ENCODE data around the gene DIAPH3.
A peak's percentile ranks its signal among the peaks of the same experiment; 100 is the strongest.

The DIAPH3 gene

DNA sequence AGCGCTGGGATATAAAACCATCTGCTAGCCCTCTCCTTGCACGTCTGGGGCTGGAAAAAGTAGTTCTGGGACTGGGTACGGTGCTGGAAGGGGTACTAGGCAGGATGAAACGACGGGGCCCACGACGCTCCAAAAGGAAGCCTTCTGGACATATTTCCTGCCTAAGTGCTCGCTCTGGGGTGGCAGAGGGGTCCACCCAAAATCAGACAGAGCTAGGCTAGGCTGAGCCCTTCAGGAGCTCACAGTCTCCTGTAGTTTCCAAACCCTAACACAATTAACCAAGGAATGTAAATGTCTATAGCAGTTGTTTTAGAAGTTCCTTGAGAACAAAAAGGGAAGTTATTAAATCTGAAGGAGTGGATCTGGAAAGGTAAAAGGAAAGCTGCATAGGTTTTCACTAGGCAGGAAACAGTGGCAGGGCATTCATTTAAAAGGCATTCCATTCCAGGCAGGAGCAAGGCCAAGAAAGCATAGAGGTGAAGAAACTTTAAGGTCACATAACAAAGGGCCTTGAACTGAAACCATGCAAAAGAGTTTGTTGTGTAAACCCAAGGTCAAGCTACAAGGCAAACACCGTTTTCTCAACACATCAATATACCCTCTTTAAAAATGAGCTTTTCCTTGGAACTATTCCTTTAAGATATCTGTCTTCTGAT is 634 bp upstream of the DIAPH3 start:
- Histone ChIP-seq H3K79me2 (ENCODE audit: control insufficient read depth, low read length) (peaks cover 52% of the 10 kb centered on the region), H3K4me2 (ENCODE audit: low read length) (peak overlapping the region; percentile 71), H3K27me3 (ENCODE audit: control insufficient read depth, low read length) (no peaks in the 10 kb centered on the region), H3K36me3 (ENCODE audit: control insufficient read depth, low read length) (peaks cover 28% of the 10 kb centered on the region), H3F3A (ENCODE audit: control insufficient read depth, insufficient read depth) (no peaks in the 10 kb centered on the region), H3K27ac (ENCODE audit: low read depth, low read length) (peak overlapping the region; percentile 73), H3K4me1 (ENCODE audit: control insufficient read depth, low read length) (peaks cover 22% of the 10 kb centered on the region), H3K4me3 (ENCODE audit: low read length) (peak overlapping the region; percentile 82), H3K9me2 (replicated peaks; ENCODE audit: control insufficient read depth, low read length) (no peaks in the 10 kb centered on the region), H4K20me1 (ENCODE audit: control insufficient read depth, insufficient read depth, low read depth, low read length) (no peaks in the 10 kb centered on the region), H3K9me3 (ENCODE audit: control insufficient read depth, insufficient read depth, low read length) (no peaks in the 10 kb centered on the region)
- no peak for TF ChIP-seq EZH2phosphoT487 (IDR thresholded peaks at IDR 0.05; ENCODE audit: borderline replicate concordance, low read length)
- TF ChIP-seq, protein P1, sequence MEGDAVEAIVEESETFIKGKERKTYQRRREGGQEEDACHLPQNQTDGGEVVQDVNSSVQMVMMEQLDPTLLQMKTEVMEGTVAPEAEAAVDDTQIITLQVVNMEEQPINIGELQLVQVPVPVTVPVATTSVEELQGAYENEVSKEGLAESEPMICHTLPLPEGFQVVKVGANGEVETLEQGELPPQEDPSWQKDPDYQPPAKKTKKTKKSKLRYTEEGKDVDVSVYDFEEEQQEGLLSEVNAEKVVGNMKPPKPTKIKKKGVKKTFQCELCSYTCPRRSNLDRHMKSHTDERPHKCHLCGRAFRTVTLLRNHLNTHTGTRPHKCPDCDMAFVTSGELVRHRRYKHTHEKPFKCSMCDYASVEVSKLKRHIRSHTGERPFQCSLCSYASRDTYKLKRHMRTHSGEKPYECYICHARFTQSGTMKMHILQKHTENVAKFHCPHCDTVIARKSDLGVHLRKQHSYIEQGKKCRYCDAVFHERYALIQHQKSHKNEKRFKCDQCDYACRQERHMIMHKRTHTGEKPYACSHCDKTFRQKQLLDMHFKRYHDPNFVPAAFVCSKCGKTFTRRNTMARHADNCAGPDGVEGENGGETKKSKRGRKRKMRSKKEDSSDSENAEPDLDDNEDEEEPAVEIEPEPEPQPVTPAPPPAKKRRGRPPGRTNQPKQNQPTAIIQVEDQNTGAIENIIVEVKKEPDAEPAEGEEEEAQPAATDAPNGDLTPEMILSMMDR (IDR thresholded peaks at IDR 0.05; ENCODE audit: low read depth, low read length, poor library complexity, severe bottlenecking) = no peak

DNA sequence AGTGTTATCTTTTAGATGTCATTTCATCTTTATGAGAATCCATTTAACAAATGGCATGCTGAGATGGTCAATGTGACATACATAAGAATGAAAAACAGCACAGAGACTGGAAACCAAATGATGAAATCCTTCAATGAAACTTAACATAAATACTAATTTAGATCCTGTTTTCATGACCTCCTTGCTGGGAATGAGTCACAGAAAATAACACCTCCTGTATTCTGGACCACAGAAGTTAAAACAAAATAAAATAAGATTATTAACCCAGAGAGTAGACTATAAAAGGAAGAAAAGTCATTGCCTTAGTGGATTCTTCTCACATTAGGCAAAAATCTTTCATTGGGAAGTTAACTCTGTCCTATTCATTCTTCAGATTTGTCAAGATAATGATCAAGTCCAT is 1.6 kb downstream of the DIAPH3 start:
- Histone ChIP-seq H3K4me1 (ENCODE audit: control insufficient read depth, low read length) (peaks cover 22% of the 10 kb centered on the region), H3K4me3 (ENCODE audit: low read length) (peak overlapping the region; percentile 82)
- no peak for TF ChIP-seq EZH2phosphoT487 (IDR thresholded peaks at IDR 0.05; ENCODE audit: borderline replicate concordance, low read length)
- TF ChIP-seq, protein P1 (IDR thresholded peaks at IDR 0.05; ENCODE audit: low read depth, low read length, poor library complexity, severe bottlenecking) = no peak

DNA sequence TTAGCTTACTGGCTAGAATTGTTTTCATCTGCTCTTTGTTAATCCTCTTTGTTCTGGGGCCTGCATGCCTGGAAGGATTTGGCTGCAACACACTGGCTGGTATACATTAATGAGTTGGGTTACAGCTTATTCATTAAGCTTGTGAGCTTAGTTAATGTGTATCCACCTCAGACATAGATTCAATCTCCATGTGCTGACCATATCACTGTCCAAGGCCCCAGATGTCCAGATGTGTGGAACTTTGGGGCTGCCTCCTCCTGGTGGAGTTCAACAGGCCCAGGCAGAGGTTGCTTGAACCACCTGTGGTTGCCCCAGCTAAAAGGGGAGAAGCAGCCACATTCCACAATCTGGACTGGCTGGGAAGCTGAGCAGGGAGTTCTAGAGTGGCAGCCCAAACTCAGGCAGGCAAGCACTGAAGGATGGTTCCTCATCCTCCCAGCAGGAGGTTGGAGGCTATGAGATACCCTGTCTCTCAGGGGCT is 5.4 kb downstream of the DIAPH3 start:
- Histone ChIP-seq H3F3A (ENCODE audit: control insufficient read depth, insufficient read depth) (no peaks in the 10 kb centered on the region), H3K27ac (ENCODE audit: low read depth, low read length) (no peak overlapping the region), H3K36me3 (ENCODE audit: control insufficient read depth, low read length) (peaks cover 30% of the 10 kb centered on the region), H3K9me3 (ENCODE audit: control insufficient read depth, insufficient read depth, low read length) (no peaks in the 10 kb centered on the region), H3K9me2 (replicated peaks; ENCODE audit: control insufficient read depth, low read length) (no peaks in the 10 kb centered on the region), H4K20me1 (ENCODE audit: control insufficient read depth, insufficient read depth, low read depth, low read length) (no peaks in the 10 kb centered on the region), H3K79me2 (ENCODE audit: control insufficient read depth, low read length) (peaks cover 96% of the 10 kb centered on the region), H3K4me1 (ENCODE audit: control insufficient read depth, low read length) (peaks cover 10% of the 10 kb centered on the region), H3K4me3 (ENCODE audit: low read length) (no peak overlapping the region), H3K4me2 (ENCODE audit: low read length) (no peak overlapping the region), H3K27me3 (ENCODE audit: control insufficient read depth, low read length) (no peaks in the 10 kb centered on the region)
- TF ChIP-seq EZH2phosphoT487 (IDR thresholded peaks at IDR 0.05; ENCODE audit: borderline replicate concordance, low read length) = no peak
- TF ChIP-seq, protein P1 (IDR thresholded peaks at IDR 0.05; ENCODE audit: low read depth, low read length, poor library complexity, severe bottlenecking) = no peak

More for the DNA sequence above, 1.6 kb downstream of the DIAPH3 start:
- Histone ChIP-seq H3F3A (ENCODE audit: control insufficient read depth, insufficient read depth) (no peaks in the 10 kb centered on the region), H3K36me3 (ENCODE audit: control insufficient read depth, low read length) (peaks cover 35% of the 10 kb centered on the region), H3K4me2 (ENCODE audit: low read length) (peak overlapping the region; percentile 71), H3K79me2 (ENCODE audit: control insufficient read depth, low read length) (peaks cover 74% of the 10 kb centered on the region), H3K9me2 (replicated peaks; ENCODE audit: control insufficient read depth, low read length) (no peaks in the 10 kb centered on the region), H4K20me1 (ENCODE audit: control insufficient read depth, insufficient read depth, low read depth, low read length) (no peaks in the 10 kb centered on the region), H3K27ac (ENCODE audit: low read depth, low read length) (no peak overlapping the region), H3K27me3 (ENCODE audit: control insufficient read depth, low read length) (no peaks in the 10 kb centered on the region), H3K9me3 (ENCODE audit: control insufficient read depth, insufficient read depth, low read length) (no peaks in the 10 kb centered on the region)

Measured in DOHH2 (cell line).